B cell (primary cell): ENCODE data around the gene GLI3. TPM values are rescaled to one million over a fixed set of nuclear protein-coding genes. Genes with fewer than 3 reads are reported as not detected.

Source experiments
- ATAC-seq: fragments of 200-7000 bp; cut with Tn5 transposase; one replicate; pipeline ENCODE4 v1.10.0; 2021; ENCODE audit warnings: low read depth, mild to moderate bottlenecking, moderate number of reproducible peaks, moderate library complexity
- CTCF ChIA-PET: fragments of 350-600 bp; sonication (Branson Sonifier 250); formaldehyde crosslinking; loops from one replicate; lab custom pipeline; 2021; ENCODE audit warnings: antibody characterized with exemption, inconsistent platforms; lab: Charles Lee
- POLR2A ChIA-PET: fragments of 350-600 bp; sonication (Branson Sonifier 250); formaldehyde crosslinking; loops from one replicate; lab custom pipeline; 2021; ENCODE audit warnings: antibody characterized with exemption; lab: Charles Lee
- DNase-seq: peaks from one replicate; pipeline ENCODE4 v3.0.0; 2013
- H2AFZ ChIP-seq: 2 replicates; pipeline ENCODE4 v1.6.1; 2012; ENCODE audit warnings: mild to moderate bottlenecking, low read depth, low read length; ENCODE audit not compliant: insufficient read depth, poor library complexity, severe bottlenecking
- H3K27ac ChIP-seq, 2 donors: 1 replicate in 1 of 2; 2 replicates in 1 of 2; pipeline ENCODE4 v1.5.1; 2012 to 2013; ENCODE audit warnings: low read length in 2 of 2, mild to moderate bottlenecking in 2 of 2, moderate library complexity in 1 of 2
- H3K27me3 ChIP-seq, 4 experiments: fragments of 200-600 bp in 1 of 4; sonication (generic) in 1 of 4; replicated peaks in 1 of 4; 1 replicate in 2 of 4; 2 replicates in 2 of 4; pipeline versions ENCODE4 v1.6.1 to v1.7.0; 2013 to 2016; ENCODE audit warnings: low read length in 3 of 4, mild to moderate bottlenecking in 2 of 4, mixed read lengths in 1 of 4, moderate library complexity in 1 of 4; ENCODE audit not compliant: insufficient read depth in 4 of 4, control insufficient read depth in 3 of 4; ENCODE audit errors: control extremely low read depth in 1 of 4
- H3K36me3 ChIP-seq, 2 experiments: replicated peaks in 1 of 2; 1 replicate in 1 of 2; 2 replicates in 1 of 2; pipeline versions ENCODE4 v1.6.1 to v1.7.1; 2013; ENCODE audit warnings: low read length in 1 of 2; ENCODE audit not compliant: insufficient read depth in 2 of 2, control insufficient read depth in 1 of 2; ENCODE audit errors: control extremely low read depth in 1 of 2, extremely low read depth in 1 of 2
- H3K4me1 ChIP-seq, 2 donors: fragments of 200-600 bp in 1 of 2; sonication (generic) in 1 of 2; 1 replicate in 1 of 2; 2 replicates in 1 of 2; pipeline versions ENCODE4 v1.5.1 to v1.6.1; 2013 to 2017; ENCODE audit warnings: low read length in 2 of 2; ENCODE audit not compliant: control insufficient read depth in 2 of 2, insufficient read depth in 2 of 2
- H3K4me2 ChIP-seq: replicated peaks from 2 replicates; pipeline ENCODE3; 2012; ENCODE audit warnings: mild to moderate bottlenecking, low read depth, low read length; ENCODE audit not compliant: poor library complexity, severe bottlenecking
- H3K4me3 ChIP-seq, 5 experiments: fragments of 200-600 bp in 1 of 5; sonication (generic) in 1 of 5; 1 replicate in 3 of 5; 2 replicates in 2 of 5; pipeline versions ENCODE4 v1.5.1 to v1.7.0; 2011 to 2016; ENCODE audit warnings: low read length in 4 of 5, mild to moderate bottlenecking in 4 of 5, low read depth in 2 of 5, control low read depth in 1 of 5, moderate library complexity in 1 of 5; ENCODE audit not compliant: insufficient read depth in 1 of 5; ENCODE audit errors: control extremely low read depth in 1 of 5, extremely low read depth in 1 of 5
- H3K79me2 ChIP-seq: fragments of 200-600 bp; sonication (generic); one replicate; pipeline ENCODE4 v1.6.0; 2016; ENCODE audit warnings: low read length; ENCODE audit not compliant: control insufficient read depth, insufficient read depth
- H3K9ac ChIP-seq: fragments of 200-600 bp; sonication (generic); 2 replicates; pipeline ENCODE4 v1.6.1; 2017; ENCODE audit warnings: mild to moderate bottlenecking, low read length, moderate library complexity
- H3K9me3 ChIP-seq, 3 donors: one replicate each; pipeline versions ENCODE4 v1.6.1 to v1.7.1; 2013; ENCODE audit warnings: low read length in 2 of 3; ENCODE audit not compliant: control insufficient read depth in 2 of 3, insufficient read depth in 1 of 3; ENCODE audit errors: control extremely low read depth in 1 of 3
- H4K20me1 ChIP-seq: 2 replicates; pipeline ENCODE4 v1.6.0; 2012; ENCODE audit warnings: mild to moderate bottlenecking, low read length; ENCODE audit not compliant: insufficient read depth, control insufficient read depth, poor library complexity, severe bottlenecking
- H3K27ac Mint-ChIP-seq: one replicate; pipeline ENCODE4 v1.8.0; 2021; ENCODE audit warnings: mixed read lengths
- H3K27me3 Mint-ChIP-seq: one replicate; pipeline ENCODE4 v1.8.0; 2021; ENCODE audit warnings: mixed read lengths
- H3K4me1 Mint-ChIP-seq: one replicate; pipeline ENCODE4 v1.8.0; 2021; ENCODE audit warnings: mixed read lengths
- H3K4me3 Mint-ChIP-seq: one replicate; pipeline ENCODE4 v1.8.0; 2021; ENCODE audit warnings: mixed read lengths
- H3K9me3 Mint-ChIP-seq: one replicate; pipeline ENCODE4 v1.8.0; 2022; ENCODE audit warnings: mixed read lengths; ENCODE audit not compliant: insufficient read depth
- CTCF ChIP-seq: fragments of 200-600 bp; IDR thresholded peaks from one replicate; pipeline ENCODE4 v1.8.0; 2022; ENCODE audit warnings: antibody characterized with exemption, mild to moderate bottlenecking
- EZH2 ChIP-seq: IDR thresholded peaks from 2 replicates; pipeline ENCODE4 v1.6.1; 2012; ENCODE audit warnings: borderline replicate concordance, low read depth, mild to moderate bottlenecking, moderate library complexity, low read length; ENCODE audit not compliant: insufficient read depth, poor library complexity, severe bottlenecking
- WGBS: methylation state at CpG from one replicate; pipeline ENCODE4 v1.1.5; 2013; ENCODE audit warnings: missing lambda C conversion rate; ENCODE audit not compliant: insufficient coverage; 5-methylcytosine and 5-hydroxymethylcytosine counted together
- intact Hi-C: fragments of 100-400 bp; cut with micrococcal nuclease; formaldehyde crosslinking; loops from one replicate; pipeline ENCODE4 v1.10.0; 2022
- polyA plus RNA-seq: library from polyadenylated mRNA; depleted of rRNA; stranded (reverse); fragments of >200 nt; gene quantifications from 2 replicates; pipeline ENCODE4 v1.2.3, GENCODE V29; 2012
- total RNA-seq, 2 donors: library from RNA; stranded (reverse); fragments of 120-200 nt in 1 of 2; gene quantifications; 1 replicate in 1 of 2; 2 replicates in 1 of 2; pipeline versions ENCODE4 v1.2.3 to v1.2.4, GENCODE V29; 2013 to 2022

The GLI3 gene
- total and polyA plus RNA-seq, 2 donors (not counting 1 experiment from before 2014, with no cell fraction given): not detected

GRCh38 chr7:42095791-42096190, 141.2 kb downstream of the GLI3 start:
- Mint-ChIP-seq H3K27ac (no peak overlapping the region), H3K27me3 (no peaks in the 10 kb centered on the region), H3K4me3 (no peak overlapping the region), H3K4me1 (no peaks in the 10 kb centered on the region), H3K9me3 (no peaks in the 10 kb centered on the region)
- ATAC-seq: no peak
- no peak overlapping the region for H3K4me2 ChIP-seq
- H2AFZ ChIP-seq: no peak overlapping the region
- no peak overlapping the region for H3K4me3 ChIP-seq
- no peaks in the 10 kb centered on the region for H3K27me3 ChIP-seq
- POLR2A ChIA-PET: no interaction called here
- WGBS: 87% methylated on average over 7 of the region's 7 CpGs
- H3K4me1 ChIP-seq: no peaks in the 10 kb centered on the region
- no peaks in the 10 kb centered on the region for H4K20me1 ChIP-seq
- H3K9me3 ChIP-seq: no peaks in the 10 kb centered on the region
- H3K27ac ChIP-seq: no peak overlapping the region
- no peak for DNase-seq
- no peaks in the 10 kb centered on the region for H3K36me3 ChIP-seq
- H3K9ac ChIP-seq: no peak overlapping the region
- TF ChIP-seq CTCF (no peak), EZH2 (no peak)
- CTCF ChIA-PET: no interaction called here
- H3K79me2 ChIP-seq: no peaks in the 10 kb centered on the region
- intact Hi-C loops: no loop called here

GRCh38 chr7:42093349-42093905, 143.6 kb downstream of the GLI3 start:
- TF ChIP-seq EZH2: no peak

More at GRCh38 chr7:42093349-42093905, 143.6 kb downstream of the GLI3 start:
- Histone ChIP-seq H3K79me2 (no peaks in the 10 kb centered on the region), H3K4me3 (no peak overlapping the region), H4K20me1 (no peaks in the 10 kb centered on the region), H3K4me2 (no peak overlapping the region), H2AFZ (no peak overlapping the region), H3K9me3 (no peaks in the 10 kb centered on the region), H3K9ac (no peak overlapping the region), H3K4me1 (no peaks in the 10 kb centered on the region), H3K27me3 (no peaks in the 10 kb centered on the region), H3K27ac (no peak overlapping the region), H3K36me3 (no peaks in the 10 kb centered on the region)
- no CpG with 5 or more reads among the region's 2 CpGs for WGBS
- intact Hi-C loops: no loop called here
- Mint-ChIP-seq H3K9me3 (no peaks in the 10 kb centered on the region), H3K4me1 (no peaks in the 10 kb centered on the region), H3K27me3 (no peaks in the 10 kb centered on the region), H3K27ac (no peak overlapping the region), H3K4me3 (no peak overlapping the region)
- ChIA-PET POLR2A (no interaction called here), CTCF (no interaction called here)
- DNase-seq (no peak), ATAC-seq (no peak)
